Prostate gland (tissue), 2 donors: ENCODE results near the gene ARPIN.
A peak's percentile ranks its signal among the peaks of the same experiment; 100 is the strongest.

Experiments
- CTCF ChIP-seq, 4 experiments: fragments of 200-600 bp in 2 of 4; fragments of 450-650 bp in 2 of 4; sonication (generic) in 2 of 4; IDR thresholded peaks; 1 replicate in 3 of 4; 2 replicates in 1 of 4; pipeline ENCODE4 v1.5.1; 2016 to 2019; ENCODE audit warnings: antibody characterized with exemption in 4 of 4, mild to moderate bottlenecking in 2 of 4, moderate library complexity in 2 of 4
- POLR2A ChIP-seq: fragments of 450-650 bp; IDR thresholded peaks from one replicate; pipeline ENCODE4 v1.6.1; 2016; ENCODE audit warnings: antibody characterized with exemption, mild to moderate bottlenecking

- TF ChIP-seq CTCF (IDR thresholded peaks at IDR 0.05) (peak in 1 of 4 experiments; percentile 22), POLR2A (no peak)
Measured at GRCh38 chr15:89863918-89864317, 48.8 kb downstream of the ARPIN start.
